ENCODE measurements around the gene RASGRF2. TPM values are rescaled to one million over a fixed set of nuclear protein-coding genes. Genes with fewer than 3 reads are reported as not detected.
A peak's percentile ranks its signal among the peaks of the same experiment; 100 is the strongest.

RASGRF2 gene
- total and polyA plus RNA-seq, 2 of the 13 experiments (the other 11 are each of a cell fraction or from before 2014, with no cell fraction given), result 23.6 to 29.0 TPM

GRCh38 chr5:80967500-80968181 lies 7.5 kb downstream of the RASGRF2 start (continued):
- no peak for TF ChIP-seq ZNF775 (CRISPR knock-in tag; IDR thresholded peaks at IDR 0.05; ENCODE audit: borderline replicate concordance)
- TF ChIP-seq NR2F2 (IDR thresholded peaks at IDR 0.05; ENCODE audit: borderline replicate concordance, low read depth), result peak; percentile 55; the same call in 1 of the 2 replicates
- TF ChIP-seq ZNF652 (CRISPR knock-in tag; IDR thresholded peaks at IDR 0.05; ENCODE audit: borderline replicate concordance, low read depth), result no peak
- no peak for TF ChIP-seq HINFP (CRISPR knock-in tag; IDR thresholded peaks at IDR 0.05; ENCODE audit: low read depth)
- TF ChIP-seq ZBTB7B (CRISPR knock-in tag; IDR thresholded peaks at IDR 0.05), result peak; percentile 49; the same call in 1 of the 2 replicates
- TF ChIP-seq SCMH1 (CRISPR knock-in tag; IDR thresholded peaks at IDR 0.05; ENCODE audit: borderline replicate concordance), result no peak
- no peak for TF ChIP-seq KIAA2018 (CRISPR knock-in tag; IDR thresholded peaks at IDR 0.05; ENCODE audit: borderline replicate concordance)
- TF ChIP-seq ZNF160 (CRISPR knock-in tag; IDR thresholded peaks at IDR 0.05), result no peak
- peak; percentile 80 for TF ChIP-seq NR2F6 (IDR thresholded peaks at IDR 0.05)
- peak; percentile 81 for TF ChIP-seq NR2F6 (CRISPR knock-in tag; IDR thresholded peaks at IDR 0.05)
- TF ChIP-seq DPF2 (CRISPR knock-in tag; IDR thresholded peaks at IDR 0.05; ENCODE audit: borderline replicate concordance, low read depth), result no peak
- TF ChIP-seq KAT2B (IDR thresholded peaks at IDR 0.05; ENCODE audit: borderline replicate concordance, low read depth, low read length), result no peak
- TF ChIP-seq PPARG (CRISPR knock-in tag; conservative IDR thresholded peaks at IDR 0.05), result 0 out of 2 replicates have a peak, but pooled peaks have one; percentile 39
- TF ChIP-seq MTA1 (CRISPR knock-in tag; IDR thresholded peaks at IDR 0.05; ENCODE audit: borderline replicate concordance), result no peak
- TF ChIP-seq LBX2 (CRISPR knock-in tag; IDR thresholded peaks at IDR 0.05; ENCODE audit: borderline replicate concordance), result no peak
- TF ChIP-seq PHF5A (CRISPR knock-in tag; IDR thresholded peaks at IDR 0.05; ENCODE audit: low read depth, unreplicated experiment), result no peak
- peak; percentile 66; the same call in 1 of the 2 replicates for TF ChIP-seq MIXL1 (CRISPR knock-in tag; IDR thresholded peaks at IDR 0.05)
- TF ChIP-seq SAFB2 (CRISPR knock-in tag; IDR thresholded peaks at IDR 0.05; ENCODE audit: borderline replicate concordance, low read depth), result no peak
- peak; percentile 11 to 40; a peak in 3 of 4 replicates for TF ChIP-seq NR2F1 (CRISPR knock-in tag; IDR thresholded peaks at IDR 0.05)
- TF ChIP-seq ZNF589 (CRISPR knock-in tag; conservative IDR thresholded peaks at IDR 0.05), result no peak
- no peak for TF ChIP-seq ZBTB1 (CRISPR knock-in tag; IDR thresholded peaks at IDR 0.05; ENCODE audit: borderline replicate concordance)

Measured in HepG2 (cell line).